Amniotic epithelial cell (primary cell): ENCODE results near the gene SPDYE18.
"Not testable (repeated sequence)": the region's sequence is repeated elsewhere in the genome, so short reads cannot be mapped to it uniquely, and the experiment has no call there.

Experiments used
- DNase-seq: peaks from one replicate; pipeline ENCODE4 v3.0.0-alpha.2; 2010; ENCODE audit warnings: low read depth

Gene SPDYE18

GRCh38 chr7:77005461-77006057, 56.8 kb downstream of the SPDYE18 start:
- not testable (repeated sequence) for DNase-seq

GRCh38 chr7:77004151-77004550, 58.2 kb downstream of the SPDYE18 start:
- DNase-seq: not testable (repeated sequence)

- not testable (repeated sequence) for DNase-seq
Observed at GRCh38 chr7:77003241-77003640, 59.1 kb downstream of the SPDYE18 start.

GRCh38 chr7:77002678-77003233, 59.6 kb downstream of the SPDYE18 start:
- DNase-seq: not testable (repeated sequence)

- not testable (repeated sequence) for DNase-seq
Observed at GRCh38 chr7:77002104-77002503, 60.3 kb downstream of the SPDYE18 start.
